RPMI7951 (cell line): ENCODE measurements around the gene ZNF683. TPM values are rescaled to one million over a fixed set of nuclear protein-coding genes. Genes with fewer than 3 reads are reported as not detected.
"Not testable (repeated sequence)": the region's sequence is repeated elsewhere in the genome, so short reads cannot be mapped to it uniquely, and the experiment has no call there.

Experiments used
- DNase-seq: peaks from one replicate; pipeline ENCODE4 v3.0.0-alpha.2; 2012; ENCODE audit warnings: low read depth
- total RNA-seq: library from RNA; depleted of rRNA; stranded (reverse); fragments of >200 nt; shearing (Covaris generic); gene quantifications from 2 replicates; pipeline ENCODE4 v1.2.3, GENCODE V29; 2014

The ZNF683 gene
- total RNA-seq, 1 experiment from 2014 or later, result not detected

- no peak for DNase-seq
Observed at GRCh38 chr1:26337206-26337535, 35.4 kb downstream of the ZNF683 start.

GRCh38 chr1:26336477-26337205 lies 35.9 kb downstream of the ZNF683 start:
- DNase-seq, result no peak

GRCh38 chr1:26335774-26336476 lies 36.6 kb downstream of the ZNF683 start:
- no peak for DNase-seq

- not testable (repeated sequence) for DNase-seq
Observed at GRCh38 chr1:26333312-26333711, 39.2 kb downstream of the ZNF683 start.

GRCh38 chr1:26330276-26330675 lies 42.3 kb downstream of the ZNF683 start:
- no peak for DNase-seq

GRCh38 chr1:26329380-26329779 lies 43.2 kb downstream of the ZNF683 start:
- not testable (repeated sequence) for DNase-seq

GRCh38 chr1:26328597-26328996 lies 44.0 kb downstream of the ZNF683 start:
- DNase-seq, result no peak

GRCh38 chr1:26327956-26328362 lies 44.6 kb downstream of the ZNF683 start:
- no peak for DNase-seq

- DNase-seq, result no peak
Observed at GRCh38 chr1:26324550-26324949, 48.0 kb downstream of the ZNF683 start.

GRCh38 chr1:26323382-26323781 lies 49.2 kb downstream of the ZNF683 start:
- DNase-seq, result no peak

- DNase-seq, result no peak
Observed at GRCh38 chr1:26322042-26322331, 50.6 kb downstream of the ZNF683 start.

GRCh38 chr1:26321315-26322041 lies 51.1 kb downstream of the ZNF683 start:
- DNase-seq, result peak; percentile 78

GRCh38 chr1:26320896-26321295 lies 51.7 kb downstream of the ZNF683 start:
- DNase-seq, result no peak

GRCh38 chr1:26318338-26319064 lies 54.0 kb downstream of the ZNF683 start:
- DNase-seq, result no peak

- no peak for DNase-seq
Observed at GRCh38 chr1:26317612-26318337, 54.8 kb downstream of the ZNF683 start, which contains the start of gene CD52. Gene CD52 (plus strand): TSS chr1:26317958. CDS start chr1:26318018, 60 bp downstream.

- no peak for DNase-seq
Observed at GRCh38 chr1:26317146-26317545, 55.4 kb downstream of the ZNF683 start.

GRCh38 chr1:26315874-26316850 lies 56.4 kb downstream of the ZNF683 start:
- no peak for DNase-seq

- no peak for DNase-seq
Observed at GRCh38 chr1:26314501-26314900, 58.0 kb downstream of the ZNF683 start.
